Embryonic facial prominence (tissue), 1 donor: ENCODE results near the gene CSRNP2.
"Not testable (repeated sequence)": the region's sequence is repeated elsewhere in the genome, so short reads cannot be mapped to it uniquely, and the experiment has no call there.

Experiments
- DNase-seq: peaks from one replicate; pipeline ENCODE4 v3.0.0-alpha.2; 2016; ENCODE audit errors: extremely low spot score

The CSRNP2 gene

GRCh38 chr12:51083126-51083833 lies at the start of gene CSRNP2:
CSRNP2 (minus strand) TSS chr12:51083596; CDS start chr12:51076561, 7,035 bp downstream.
- peak; percentile 95 for DNase-seq

- DNase-seq, result no peak
These were observed 49.3 kb upstream of the CSRNP2 start for GRCh38 chr12:51132693-51133092.

- no peak for DNase-seq
These were observed 48.5 kb upstream of the CSRNP2 start for GRCh38 chr12:51131745-51132521.

- no peak for DNase-seq
These were observed 45.5 kb upstream of the CSRNP2 start for GRCh38 chr12:51128919-51129318.

GRCh38 chr12:51127050-51127729 lies 43.8 kb upstream of the CSRNP2 start:
- no peak for DNase-seq

- DNase-seq, result no peak
These were observed 42.9 kb upstream of the CSRNP2 start for GRCh38 chr12:51126297-51126696.

GRCh38 chr12:51124504-51124903 lies 41.1 kb upstream of the CSRNP2 start:
- no peak for DNase-seq

GRCh38 chr12:51122844-51123243 lies 39.4 kb upstream of the CSRNP2 start:
- no peak for DNase-seq

GRCh38 chr12:51118706-51119105 lies 35.3 kb upstream of the CSRNP2 start:
- DNase-seq, result no peak

- no peak for DNase-seq
These were observed 32.1 kb upstream of the CSRNP2 start for GRCh38 chr12:51115533-51115932.

GRCh38 chr12:51108136-51108535 lies 24.7 kb upstream of the CSRNP2 start:
- DNase-seq, result no peak

- DNase-seq, result no peak
These were observed 20.6 kb upstream of the CSRNP2 start for GRCh38 chr12:51103977-51104376.

GRCh38 chr12:51098611-51099010 lies 15.2 kb upstream of the CSRNP2 start:
- no peak for DNase-seq

- DNase-seq, result no peak
These were observed 7.4 kb upstream of the CSRNP2 start for GRCh38 chr12:51090705-51091229.

GRCh38 chr12:51087818-51088217 lies 4.4 kb upstream of the CSRNP2 start:
- DNase-seq, result no peak

GRCh38 chr12:51086933-51087332 lies 3.5 kb upstream of the CSRNP2 start:
- DNase-seq, result no peak

- no peak for DNase-seq
These were observed 2.4 kb upstream of the CSRNP2 start for GRCh38 chr12:51085757-51086156.

- peak; percentile 47 for DNase-seq
These were observed 753 bp downstream of the CSRNP2 start for GRCh38 chr12:51082561-51083125.

GRCh38 chr12:51081421-51081820 lies 2.0 kb downstream of the CSRNP2 start:
- no peak for DNase-seq

GRCh38 chr12:51080136-51080535 lies 3.3 kb downstream of the CSRNP2 start:
- DNase-seq, result no peak

- DNase-seq, result not testable (repeated sequence)
These were observed 4.5 kb downstream of the CSRNP2 start for GRCh38 chr12:51078866-51079265.

- not testable (repeated sequence) for DNase-seq
These were observed 5.0 kb downstream of the CSRNP2 start for GRCh38 chr12:51078346-51078745.
